ENCODE results near the gene PARD6G.

PARD6G gene

DNA sequence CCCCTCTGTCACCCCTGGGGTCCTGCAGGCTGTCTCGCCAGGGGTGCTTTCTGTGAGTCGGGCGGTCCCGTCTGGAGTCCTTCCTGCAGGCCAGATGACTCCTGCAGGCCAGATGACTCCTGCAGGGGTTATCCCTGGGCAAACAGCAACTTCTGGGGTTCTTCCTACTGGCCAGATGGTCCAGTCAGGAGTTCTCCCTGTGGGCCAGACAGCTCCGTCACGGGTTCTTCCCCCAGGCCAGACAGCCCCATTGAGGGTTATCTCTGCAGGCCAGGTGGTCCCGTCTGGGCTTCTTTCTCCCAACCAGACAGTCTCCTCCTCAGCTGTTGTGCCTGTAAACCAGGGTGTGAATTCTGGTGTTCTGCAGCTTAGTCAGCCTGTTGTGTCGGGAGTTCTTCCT, 110.6 kb downstream of the PARD6G start:
- no peaks in the 10 kb centered on the region for H3K9me3 Mint-ChIP-seq
- H3K27ac Mint-ChIP-seq, result no peak overlapping the region
- H3K36me3 Mint-ChIP-seq (ENCODE audit: low read depth), result peaks cover 56% of the 10 kb centered on the region
- H3K27me3 Mint-ChIP-seq (ENCODE audit: low read depth, poor library complexity), result no peaks in the 10 kb centered on the region
- no peaks in the 10 kb centered on the region for H3K4me1 Mint-ChIP-seq
- no peak overlapping the region for H3K4me3 Mint-ChIP-seq
- DNase-seq, result no peak
- TF ChIP-seq, protein P1, sequence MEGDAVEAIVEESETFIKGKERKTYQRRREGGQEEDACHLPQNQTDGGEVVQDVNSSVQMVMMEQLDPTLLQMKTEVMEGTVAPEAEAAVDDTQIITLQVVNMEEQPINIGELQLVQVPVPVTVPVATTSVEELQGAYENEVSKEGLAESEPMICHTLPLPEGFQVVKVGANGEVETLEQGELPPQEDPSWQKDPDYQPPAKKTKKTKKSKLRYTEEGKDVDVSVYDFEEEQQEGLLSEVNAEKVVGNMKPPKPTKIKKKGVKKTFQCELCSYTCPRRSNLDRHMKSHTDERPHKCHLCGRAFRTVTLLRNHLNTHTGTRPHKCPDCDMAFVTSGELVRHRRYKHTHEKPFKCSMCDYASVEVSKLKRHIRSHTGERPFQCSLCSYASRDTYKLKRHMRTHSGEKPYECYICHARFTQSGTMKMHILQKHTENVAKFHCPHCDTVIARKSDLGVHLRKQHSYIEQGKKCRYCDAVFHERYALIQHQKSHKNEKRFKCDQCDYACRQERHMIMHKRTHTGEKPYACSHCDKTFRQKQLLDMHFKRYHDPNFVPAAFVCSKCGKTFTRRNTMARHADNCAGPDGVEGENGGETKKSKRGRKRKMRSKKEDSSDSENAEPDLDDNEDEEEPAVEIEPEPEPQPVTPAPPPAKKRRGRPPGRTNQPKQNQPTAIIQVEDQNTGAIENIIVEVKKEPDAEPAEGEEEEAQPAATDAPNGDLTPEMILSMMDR (IDR thresholded peaks at IDR 0.05), result no peak

DNA sequence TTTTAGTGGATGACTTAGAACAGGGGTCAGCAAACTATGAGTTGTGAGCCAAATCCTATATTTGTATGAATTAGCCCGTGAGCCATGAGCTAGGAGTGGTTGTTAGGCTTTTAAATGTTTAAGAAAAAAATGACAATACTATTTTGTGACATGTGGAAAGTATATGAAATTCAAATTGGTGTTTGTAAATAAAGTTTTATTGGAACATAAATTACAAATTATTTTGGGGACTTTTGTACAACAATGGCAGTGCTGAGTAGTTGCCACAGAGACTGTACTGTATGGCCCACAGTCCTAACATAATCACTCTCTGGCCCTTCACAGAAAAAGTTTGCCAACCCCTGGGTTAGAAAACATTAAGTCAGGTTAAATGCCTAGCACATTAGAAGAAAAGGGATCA, 112.2 kb downstream of the PARD6G start:
- DNase-seq, result no peak
- Mint-ChIP-seq H3K9me3 (no peaks in the 10 kb centered on the region), H3K36me3 (ENCODE audit: low read depth) (peaks cover 66% of the 10 kb centered on the region), H3K4me3 (no peak overlapping the region), H3K4me1 (peaks cover 9% of the 10 kb centered on the region), H3K27me3 (ENCODE audit: low read depth, poor library complexity) (no peaks in the 10 kb centered on the region), H3K27ac (no peak overlapping the region)
- TF ChIP-seq, protein P1 (IDR thresholded peaks at IDR 0.05), result no peak

DNA sequence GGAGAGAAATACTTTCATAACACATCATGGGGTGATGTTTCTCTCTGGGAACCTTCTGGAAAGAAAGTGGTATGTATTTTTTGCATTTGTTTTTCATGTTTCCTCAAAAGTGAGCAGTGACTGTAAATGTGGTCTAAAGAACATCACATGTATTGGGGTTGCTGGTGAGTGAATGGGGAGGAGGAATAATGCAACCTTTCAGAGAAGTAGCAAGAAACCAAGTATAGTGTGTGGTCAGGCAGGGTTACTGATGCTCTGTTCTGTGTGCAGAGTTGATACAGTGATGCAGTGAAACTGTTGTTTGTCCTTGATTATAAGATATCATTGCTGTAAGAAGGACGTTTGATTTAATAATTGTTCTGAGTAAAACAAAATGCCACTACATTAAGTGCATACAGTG, 114.2 kb downstream of the PARD6G start:
- Mint-ChIP-seq H3K27me3 (ENCODE audit: low read depth, poor library complexity) (no peaks in the 10 kb centered on the region), H3K4me1 (peaks cover 16% of the 10 kb centered on the region), H3K4me3 (no peak overlapping the region), H3K9me3 (peaks cover 3% of the 10 kb centered on the region), H3K36me3 (ENCODE audit: low read depth) (peaks cover 74% of the 10 kb centered on the region), H3K27ac (no peak overlapping the region)
- no peak for DNase-seq
- TF ChIP-seq, protein P1 (IDR thresholded peaks at IDR 0.05), result no peak

DNA sequence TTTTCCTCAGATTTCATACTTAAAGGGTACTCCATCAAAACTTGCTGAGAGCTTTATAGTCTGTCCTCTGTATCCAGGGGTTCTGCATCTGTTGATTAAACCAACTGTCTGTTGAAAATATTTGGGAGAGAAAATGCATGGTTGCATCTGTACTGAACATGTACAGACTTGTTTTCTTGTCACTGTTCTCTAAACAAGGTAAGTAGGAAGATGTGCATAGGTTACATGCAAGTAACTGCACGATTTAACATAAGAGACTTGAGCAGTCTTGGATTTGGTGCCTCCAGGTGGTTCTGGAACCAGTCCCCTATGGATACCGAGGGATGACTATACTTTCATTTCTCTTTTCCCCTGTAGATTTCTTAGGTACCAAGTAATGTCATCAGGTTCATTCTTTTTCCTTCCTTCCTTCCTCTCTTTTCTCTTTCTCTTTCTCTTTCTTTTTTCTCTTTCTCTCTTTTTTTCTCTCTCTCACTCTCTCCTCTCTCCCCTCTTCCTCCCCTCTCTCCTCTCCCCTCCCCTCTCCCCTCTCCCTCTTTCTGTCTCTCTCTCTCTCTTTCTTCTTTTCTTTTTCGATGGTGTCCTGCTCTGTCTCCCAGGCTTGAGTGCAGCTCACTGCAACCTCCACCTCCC, 115.0 kb downstream of the PARD6G start:
- Mint-ChIP-seq H3K4me3 (no peak overlapping the region), H3K27ac (no peak overlapping the region), H3K4me1 (peaks cover 16% of the 10 kb centered on the region), H3K27me3 (ENCODE audit: low read depth, poor library complexity) (no peaks in the 10 kb centered on the region), H3K36me3 (ENCODE audit: low read depth) (peaks cover 77% of the 10 kb centered on the region), H3K9me3 (peaks cover 11% of the 10 kb centered on the region)
- TF ChIP-seq, protein P1 (IDR thresholded peaks at IDR 0.05), result no peak
- DNase-seq, result no peak

DNA sequence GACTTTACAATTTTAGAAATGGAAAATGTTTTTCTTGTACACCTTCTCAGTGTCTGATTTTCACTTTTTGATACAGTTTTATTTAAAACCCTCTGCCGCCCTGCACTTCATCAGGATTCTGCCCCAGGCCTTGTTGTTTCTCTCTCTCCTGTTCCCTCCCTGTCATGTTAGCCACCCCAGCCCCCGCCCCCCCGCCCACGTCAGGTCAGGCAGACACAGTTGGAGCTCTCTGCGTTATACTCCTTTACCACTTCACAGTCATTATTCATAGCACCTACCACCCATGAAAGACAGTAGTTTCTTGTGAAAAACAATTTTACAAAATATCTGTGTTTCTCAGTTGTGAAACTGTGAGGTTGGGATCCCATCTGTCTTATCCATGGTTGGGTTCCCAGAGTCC, 116.8 kb downstream of the PARD6G start:
- peaks cover 29% of the 10 kb centered on the region for H3K9me3 Mint-ChIP-seq
- TF ChIP-seq, protein P1 (IDR thresholded peaks at IDR 0.05), result no peak
- no peak for DNase-seq
- H3K4me3 Mint-ChIP-seq, result no peak overlapping the region
- peaks cover 79% of the 10 kb centered on the region for H3K36me3 Mint-ChIP-seq (ENCODE audit: low read depth)
- peak overlapping the region; percentile 66 for H3K27ac Mint-ChIP-seq
- peaks cover 16% of the 10 kb centered on the region for H3K4me1 Mint-ChIP-seq
- H3K27me3 Mint-ChIP-seq (ENCODE audit: low read depth, poor library complexity), result no peaks in the 10 kb centered on the region

DNA sequence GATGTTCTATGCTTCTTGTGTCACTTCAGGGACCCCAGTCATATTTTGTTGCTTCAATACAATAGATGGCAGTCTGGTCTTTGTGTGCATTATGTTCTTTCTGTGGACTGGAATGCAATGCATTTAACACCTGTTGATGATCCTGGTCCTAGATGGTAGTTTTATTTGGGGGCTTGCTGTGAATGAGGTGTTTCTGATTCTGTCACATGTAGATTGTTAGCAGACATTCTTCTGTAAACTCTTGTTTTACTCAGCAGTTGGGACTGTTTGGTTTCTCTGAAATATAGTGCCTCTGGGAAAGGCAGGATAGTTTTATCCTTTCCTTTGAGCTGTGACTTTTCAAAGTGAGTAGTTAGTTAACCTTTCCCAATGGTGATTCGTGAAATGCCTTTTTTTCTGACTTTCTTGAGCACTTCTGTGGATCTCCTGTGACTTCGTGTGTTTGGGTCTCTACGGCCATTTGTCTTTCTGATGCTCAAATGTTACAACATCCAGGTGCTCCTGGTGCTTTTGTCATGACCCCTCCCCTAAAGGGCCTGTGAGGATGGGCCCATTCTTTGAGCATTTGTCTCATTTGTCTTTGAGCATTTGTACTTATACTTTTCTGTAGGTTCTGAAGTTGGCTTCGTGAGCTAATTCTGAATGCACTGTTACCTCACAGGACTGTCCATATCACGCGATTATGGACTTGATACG, 117.5 kb downstream of the PARD6G start:
- Mint-ChIP-seq H3K36me3 (ENCODE audit: low read depth) (peaks cover 80% of the 10 kb centered on the region), H3K27ac (peak overlapping the region; percentile 58), H3K27me3 (ENCODE audit: low read depth, poor library complexity) (no peaks in the 10 kb centered on the region), H3K4me1 (peaks cover 16% of the 10 kb centered on the region), H3K9me3 (peaks cover 30% of the 10 kb centered on the region), H3K4me3 (no peak overlapping the region)
- TF ChIP-seq, protein P1 (IDR thresholded peaks at IDR 0.05), result no peak
- no peak for DNase-seq
